T47D (cell line): ENCODE measurements around the gene MAP3K1.

ENCODE experiments used
- DNase-seq, 2 experiments: peaks; one replicate each; pipeline versions ENCODE4 v3.0.0 to v3.0.0-alpha.2; 2011 to 2012; ENCODE audit warnings: low read depth in 1 of 2, low spot score in 1 of 2
- JUND ChIP-seq: IDR thresholded peaks from 2 replicates; pipeline ENCODE4 v1.6.1; 2012; ENCODE audit warnings: low read depth
- in situ Hi-C: cut with HindIII; loops from 2 replicates; pipeline ENCODE4 v1.10.0; 2016; ENCODE audit warnings: low sequenced_read_pairs, low pct_unique_long_range_greater_than_20kb

Gene MAP3K1

DNA sequence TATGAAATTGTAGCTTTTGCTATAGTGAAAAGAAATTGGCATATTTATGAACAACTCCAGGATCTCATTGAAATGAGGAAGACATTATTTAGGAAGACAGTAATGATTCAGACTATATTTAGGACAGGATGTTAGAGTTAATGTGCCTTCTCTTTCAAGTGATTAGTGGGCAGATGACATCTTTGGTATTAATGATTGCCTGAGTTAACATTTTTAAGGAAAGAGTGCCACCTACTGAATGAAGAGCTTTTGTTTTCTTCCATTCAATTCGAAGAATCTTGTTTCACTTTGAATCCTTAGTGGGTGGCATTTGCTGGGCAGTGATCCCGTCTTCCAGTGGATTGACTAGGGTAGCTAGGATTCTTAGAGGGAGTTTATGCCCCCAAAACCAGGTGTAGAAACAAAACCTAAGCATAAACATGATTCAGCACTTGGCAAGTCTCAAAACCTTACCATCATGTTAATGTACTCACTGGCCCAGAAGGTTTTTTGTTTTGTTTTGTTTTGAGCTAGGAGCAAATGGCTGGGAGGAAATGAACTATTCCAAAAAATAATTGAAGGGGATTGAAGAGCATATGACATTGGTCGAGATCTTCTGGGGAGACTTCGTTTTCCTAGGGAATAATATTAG lies 23.2 kb downstream of the MAP3K1 start:
- in situ Hi-C loops = no loop called here
- TF ChIP-seq JUND = no peak
- DNase-seq = peak in 1 of 2 experiments; percentile 75

DNA sequence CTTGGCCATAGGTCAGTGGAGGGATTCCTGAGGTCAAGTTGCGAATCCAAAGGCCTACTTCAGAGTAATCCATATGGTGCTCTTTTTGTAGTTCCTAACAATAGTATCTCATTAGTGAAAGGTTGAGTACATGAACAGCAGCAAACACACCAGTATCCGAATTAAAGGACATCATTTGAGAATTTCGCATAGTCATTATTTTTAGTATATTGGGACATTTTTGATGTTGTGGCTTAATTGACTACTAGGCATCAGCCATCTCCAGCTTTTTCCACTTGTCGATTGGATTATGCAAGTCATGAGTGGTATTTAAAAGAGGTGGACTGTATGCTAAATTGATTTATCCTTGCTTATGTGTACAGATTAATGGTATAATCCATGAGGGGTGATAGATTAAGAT lies 23.7 kb downstream of the MAP3K1 start:
- TF ChIP-seq JUND = no peak
- in situ Hi-C loops = no loop called here

DNA sequence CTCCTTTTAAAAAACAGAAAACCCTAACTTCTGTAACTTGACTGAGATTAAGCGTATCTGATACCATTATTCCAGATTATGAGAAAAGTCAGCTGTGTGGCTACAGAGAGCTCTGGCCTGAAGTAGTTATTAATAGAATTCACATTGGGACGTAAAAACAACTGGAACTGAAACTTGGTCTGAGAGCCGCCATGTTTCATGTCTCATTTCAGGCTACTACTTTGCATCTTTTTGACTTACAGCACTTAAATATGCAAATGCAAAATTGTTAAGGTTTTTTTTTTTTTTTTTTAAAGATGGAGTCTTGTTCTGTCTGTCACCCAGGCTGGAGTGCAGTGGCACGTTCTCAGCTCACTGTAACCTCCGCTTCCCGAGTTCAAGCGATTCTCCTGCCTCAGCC lies 25.2 kb downstream of the MAP3K1 start:
- no peak for TF ChIP-seq JUND
- DNase-seq = no peak
- in situ Hi-C loops = no loop called here

More for the DNA sequence above, 23.7 kb downstream of the MAP3K1 start:
- DNase-seq = no peak

DNA sequence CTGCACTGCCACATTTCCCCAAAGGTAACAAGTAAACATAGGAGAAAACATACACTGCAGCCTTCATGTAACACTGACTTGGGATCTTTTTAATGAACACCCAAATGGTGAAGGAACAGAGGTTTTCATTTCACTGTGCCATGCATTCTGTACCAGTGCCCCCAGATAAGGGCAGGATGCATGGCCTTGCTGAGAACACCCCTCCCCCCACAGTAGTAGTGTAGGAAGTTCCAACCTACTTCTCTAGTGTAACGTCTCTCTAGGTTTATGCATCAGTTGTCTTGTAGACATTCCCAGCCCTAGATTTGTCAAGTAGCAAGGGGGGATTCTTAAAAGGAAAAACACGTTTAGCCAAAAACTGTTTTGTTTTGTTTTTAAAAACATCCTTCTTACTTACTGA lies 29.9 kb downstream of the MAP3K1 start:
- TF ChIP-seq JUND = no peak
- in situ Hi-C loops = no loop called here
- DNase-seq = no peak

DNA sequence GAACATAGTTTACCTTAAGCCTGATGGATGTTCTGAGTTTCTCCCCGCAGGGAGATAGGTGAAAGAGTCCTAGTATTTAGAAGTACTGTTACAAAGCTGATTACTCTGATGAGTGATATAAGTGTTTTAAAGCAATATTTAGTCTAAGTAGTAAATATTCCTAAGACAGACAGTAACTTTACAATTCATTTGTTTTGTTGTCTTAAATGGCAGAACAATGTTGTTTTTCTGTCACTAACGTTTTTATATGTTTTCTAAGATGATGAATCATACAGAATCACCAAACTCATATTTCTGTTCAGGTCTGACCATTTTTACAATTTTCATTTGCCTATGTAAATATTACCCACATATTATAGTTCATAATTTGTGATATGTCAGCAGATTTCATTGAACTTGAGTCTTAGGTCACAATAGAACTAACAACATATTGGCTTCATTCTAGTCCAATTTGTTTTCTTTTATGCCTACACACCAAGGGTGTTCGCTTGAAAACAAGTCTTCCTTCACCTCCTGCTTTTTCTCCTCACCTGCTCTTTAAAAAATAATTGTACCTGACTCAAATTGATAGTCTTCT lies 30.6 kb downstream of the MAP3K1 start:
- TF ChIP-seq JUND = no peak
- in situ Hi-C loops = no loop called here
- DNase-seq = no peak

DNA sequence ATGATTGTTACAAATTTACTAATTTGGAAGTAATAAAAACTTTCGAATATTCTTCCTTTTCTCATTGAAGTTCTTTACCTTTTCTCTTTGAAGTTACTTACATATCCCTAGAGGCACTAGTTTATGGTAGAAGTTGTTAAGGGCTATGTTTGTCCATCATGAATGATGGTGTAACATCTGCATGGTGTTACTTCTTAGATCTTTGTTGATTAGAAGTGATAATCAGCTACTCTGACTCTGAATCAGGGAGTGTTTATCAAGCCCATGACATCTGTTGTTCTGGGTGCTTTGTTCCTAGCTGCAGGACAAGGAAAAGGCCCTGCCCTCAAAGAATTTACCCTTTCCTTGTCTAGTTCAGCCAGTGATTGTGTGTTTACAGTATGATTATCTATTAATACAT lies 32.9 kb downstream of the MAP3K1 start:
- in situ Hi-C loops = no loop called here

DNA sequence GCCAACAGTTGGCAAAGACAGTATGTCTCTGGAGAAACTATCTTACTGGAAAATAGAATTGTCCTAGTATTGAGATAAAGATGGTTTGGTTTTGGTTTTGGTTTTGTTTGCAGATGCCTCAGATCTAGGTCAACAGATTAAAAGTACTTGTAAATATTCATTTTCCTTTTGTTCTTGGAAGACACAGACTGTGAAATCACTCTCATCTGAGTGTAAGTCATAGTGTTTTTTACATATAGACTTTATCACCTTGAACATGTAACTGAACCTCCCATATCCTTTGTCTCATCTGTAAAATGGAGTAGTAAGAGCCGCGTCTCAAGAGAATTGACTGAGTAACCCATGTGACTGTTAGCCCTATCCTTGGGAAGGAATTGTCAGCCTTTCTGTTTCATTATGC lies 34.3 kb downstream of the MAP3K1 start:
- in situ Hi-C loops = no loop called here
- no peak for DNase-seq
- no peak for TF ChIP-seq JUND

More for the DNA sequence above, 32.9 kb downstream of the MAP3K1 start:
- TF ChIP-seq JUND = no peak
- DNase-seq = no peak

DNA sequence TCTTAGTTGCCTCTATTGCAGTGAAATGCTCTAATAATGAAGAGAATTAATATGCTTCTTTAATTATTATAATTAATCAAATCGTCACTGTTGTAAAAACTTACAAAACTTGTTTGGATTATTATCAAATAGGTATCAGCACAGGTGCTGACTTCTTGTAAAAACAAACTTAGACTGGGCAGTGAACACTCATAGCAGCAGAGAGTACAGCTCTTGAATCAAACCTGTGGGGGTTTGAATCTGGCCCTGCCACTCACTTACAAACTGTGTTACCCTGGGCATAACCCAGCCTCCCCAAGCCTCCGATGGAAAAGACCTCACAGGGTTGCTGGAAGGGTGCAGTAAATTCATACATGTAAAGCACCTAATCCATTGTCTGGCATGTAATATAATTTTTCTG lies 35.1 kb downstream of the MAP3K1 start:
- in situ Hi-C loops = no loop called here
- DNase-seq = no peak
- no peak for TF ChIP-seq JUND

DNA sequence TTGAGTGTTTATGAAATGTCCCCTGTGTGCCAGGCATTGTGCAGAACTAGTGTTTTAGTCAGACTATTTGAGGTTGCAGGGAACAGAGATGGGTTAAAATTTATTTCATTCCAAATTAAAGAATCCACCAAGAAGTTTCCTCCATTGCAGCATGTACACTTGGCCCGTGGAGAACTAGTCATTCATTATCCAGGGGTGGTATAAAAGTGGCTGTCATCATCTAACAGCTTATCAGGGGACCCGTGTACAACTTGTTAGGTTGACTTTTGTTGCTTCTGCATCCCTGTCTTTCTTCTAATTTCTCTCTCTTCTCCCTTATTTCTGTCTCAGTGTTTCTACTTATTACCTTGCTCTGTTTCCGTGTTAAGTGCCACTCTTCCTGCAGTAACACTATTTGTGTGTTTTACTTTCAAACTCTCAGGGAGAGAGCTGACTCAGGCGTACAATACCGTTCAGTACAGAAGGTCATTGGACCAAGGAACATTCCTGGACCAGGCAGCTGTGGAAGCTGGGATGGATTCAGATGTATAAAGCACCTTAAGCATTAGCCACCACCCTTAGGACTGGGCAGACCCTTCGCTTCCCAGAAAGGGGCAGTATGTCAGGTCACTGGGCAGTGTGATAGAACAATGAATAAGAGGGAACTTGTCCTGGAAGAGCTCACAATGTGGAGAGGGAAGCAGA lies 36.1 kb downstream of the MAP3K1 start:
- no peak for DNase-seq
- no peak for TF ChIP-seq JUND
- in situ Hi-C loops = no loop called here

DNA sequence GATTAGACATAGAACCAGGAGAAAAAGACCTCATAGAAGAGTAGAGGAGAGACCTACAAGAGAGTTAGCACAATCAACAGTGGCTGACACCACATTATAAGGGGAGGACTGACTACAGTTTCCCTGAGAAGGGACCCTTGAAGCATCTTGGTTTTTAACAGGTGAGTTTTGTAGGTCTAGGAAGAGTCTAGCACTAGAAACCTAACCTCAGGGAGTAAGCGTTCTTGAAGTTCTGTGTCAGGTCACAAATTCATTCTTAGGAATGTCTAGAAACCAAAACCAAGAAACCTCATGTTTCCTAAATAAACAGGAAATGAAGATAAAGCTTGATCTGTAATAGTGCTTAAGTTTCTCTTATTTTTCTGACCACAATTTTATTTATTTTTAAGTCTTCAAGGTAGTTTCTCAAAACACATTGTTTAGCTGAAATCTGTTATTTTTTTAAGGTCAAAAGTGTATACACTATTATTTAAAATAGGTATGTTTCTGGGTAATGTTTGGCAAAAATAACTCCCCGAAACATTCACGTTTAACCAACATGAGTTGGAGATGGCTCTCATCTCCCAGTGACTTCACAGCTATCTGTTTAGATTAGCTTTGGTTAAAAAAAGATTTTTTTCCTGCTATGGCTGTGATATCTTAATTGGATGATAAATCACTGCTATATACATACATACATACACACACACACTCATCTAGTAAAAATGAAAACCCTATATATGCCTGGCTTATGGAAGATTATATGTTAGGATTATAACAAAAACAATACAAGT lies 37.1 kb downstream of the MAP3K1 start:
- in situ Hi-C loops = no loop called here
- TF ChIP-seq JUND = no peak

DNA sequence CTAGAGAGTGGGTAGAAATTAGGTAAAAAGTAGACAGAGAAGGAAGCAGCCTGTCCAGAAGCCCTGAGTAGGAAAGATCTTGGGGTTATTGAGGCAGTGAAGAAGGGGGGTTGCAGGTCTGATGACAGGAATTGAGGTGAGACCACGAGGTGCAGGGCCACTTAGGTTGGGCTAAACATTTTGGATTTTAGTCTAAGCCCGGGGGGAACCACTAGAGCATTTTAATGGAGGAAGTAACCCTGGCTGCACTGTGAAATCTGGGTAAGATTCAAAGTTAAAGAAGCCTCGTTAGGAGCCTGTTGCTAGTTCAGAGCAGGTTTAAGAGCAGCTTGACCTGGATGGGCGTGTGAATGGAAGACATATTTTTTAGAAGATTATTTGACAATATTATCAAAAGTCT lies 38.3 kb downstream of the MAP3K1 start:
- in situ Hi-C loops = no loop called here
- DNase-seq = no peak
- no peak for TF ChIP-seq JUND

More for the DNA sequence above, 37.1 kb downstream of the MAP3K1 start:
- DNase-seq = no peak

DNA sequence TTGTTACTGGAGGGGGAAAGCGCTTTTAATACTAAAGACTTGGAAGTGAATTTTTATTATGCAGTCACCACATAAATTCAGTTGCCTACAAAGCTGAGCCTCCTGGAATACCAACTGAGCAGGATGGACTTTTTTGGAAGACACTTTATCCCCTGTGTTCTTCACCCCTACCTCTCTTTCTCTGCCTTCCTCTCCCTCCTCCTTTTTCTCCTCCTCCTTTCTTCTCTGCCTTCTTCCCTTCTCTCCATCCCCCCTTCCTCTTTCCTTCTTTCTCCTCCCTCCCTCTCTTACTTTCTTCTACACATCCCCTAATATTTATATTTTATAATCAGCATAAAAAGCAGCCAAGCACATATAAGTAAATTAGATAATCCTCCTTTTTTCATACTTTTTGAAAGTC lies 39.6 kb downstream of the MAP3K1 start:
- in situ Hi-C loops = no loop called here
- TF ChIP-seq JUND = no peak
- no peak for DNase-seq
